ENCODE results near the gene THOC6. TPM values are rescaled to one million over a fixed set of nuclear protein-coding genes. Genes with fewer than 3 reads are reported as not detected.

THOC6 gene
- total and polyA plus RNA-seq, 9 of the 15 experiments (the other 6 are each of a cell fraction or from before 2014, with no cell fraction given): 2.5 to 65.4 (median 42.3) TPM

- no peak overlapping the region for H2AFZ ChIP-seq (ENCODE audit: low read depth, low read length)
- H3K79me2 ChIP-seq (ENCODE audit: control insufficient read depth, insufficient read depth, low read length): no peaks in the 10 kb centered on the region
- H3K9me3 ChIP-seq (replicated peaks; ENCODE audit: control insufficient read depth, insufficient read depth, low read depth, low read length): no peaks in the 10 kb centered on the region
- no peaks in the 10 kb centered on the region for H3K36me3 ChIP-seq (ENCODE audit: control insufficient read depth, insufficient read depth, low read length)
- no peaks in the 10 kb centered on the region for H3K27me3 ChIP-seq (ENCODE audit: control insufficient read depth in 2 of 2, insufficient read depth in 2 of 2, low read length in 2 of 2)
- in situ Hi-C loops (cut with MboI) (no loop called here), intact Hi-C loops (cut with micrococcal nuclease) (no loop called here)
- H3K4me2 ChIP-seq (ENCODE audit: insufficient read depth, low read length): no peak overlapping the region
- BruUV-seq (replicated peaks): no TSS peak
- ATAC-seq: no peak
- ChIA-PET CTCF (ENCODE audit: low intra/inter-chr PET ratio) (no interaction called here), POLR2A (interaction anchor here (0.6 to 0.9 kb wide), 2 partner anchors 10 to 18 kb away, joined by 3 read pairs; no protein-coding TSS in a partner anchor)
- peaks cover 29 to 82% of the 10 kb centered on the region in 2 experiments for H3K4me1 ChIP-seq (replicated peaks in 1 of 2; ENCODE audit: control insufficient read depth in 2 of 2, insufficient read depth in 2 of 2, low read length in 2 of 2)
- peak overlapping the region in 1 of 2 experiments; percentile 67; a peak in 1 of 4 replicates for H3K9ac ChIP-seq (ENCODE audit: insufficient read depth in 1 of 2, low read depth in 2 of 2, low read length in 2 of 2)
- 64% methylated on average over 21 of the region's 27 CpGs for WGBS (ENCODE audit: insufficient coverage, low coverage, missing lambda C conversion rate)
- H4K20me1 ChIP-seq (replicated peaks; ENCODE audit: control insufficient read depth, insufficient read depth, low read length): no peaks in the 10 kb centered on the region
- H3K9me1 ChIP-seq (ENCODE audit: control insufficient read depth, insufficient read depth, low read length): peaks cover 3% of the 10 kb centered on the region
- H3K27ac ChIP-seq (ENCODE audit: extremely low read depth, low read depth, low read length): no peak overlapping the region
- no peak overlapping the region for H3K4me3 ChIP-seq
- no peak for FAIRE-seq
- no peak for DNase-seq (ENCODE audit: extremely low read depth in 1 of 4, low spot score in 3 of 4)
- TF ChIP-seq RAD51 (IDR thresholded peaks at IDR 0.05; ENCODE audit: borderline replicate concordance, low read depth) (no peak), PHTF2 (CRISPR knock-in tag; IDR thresholded peaks at IDR 0.05) (no peak), ZNF184 (CRISPR knock-in tag; IDR thresholded peaks at IDR 0.05) (no peak), TFAP4 (CRISPR knock-in tag; IDR thresholded peaks at IDR 0.05; ENCODE audit: borderline replicate concordance) (no peak), TEAD4 (IDR thresholded peaks at IDR 0.05; ENCODE audit: low read length) (no peak), TEAD4 (CRISPR knock-in tag; IDR thresholded peaks at IDR 0.05; ENCODE audit: borderline replicate concordance) (no peak), ZNF695 (CRISPR knock-in tag; IDR thresholded peaks at IDR 0.05) (no peak), ZNF407 (IDR thresholded peaks at IDR 0.05; ENCODE audit: low read depth) (no peak)
- TF ChIP-seq, protein P1, sequence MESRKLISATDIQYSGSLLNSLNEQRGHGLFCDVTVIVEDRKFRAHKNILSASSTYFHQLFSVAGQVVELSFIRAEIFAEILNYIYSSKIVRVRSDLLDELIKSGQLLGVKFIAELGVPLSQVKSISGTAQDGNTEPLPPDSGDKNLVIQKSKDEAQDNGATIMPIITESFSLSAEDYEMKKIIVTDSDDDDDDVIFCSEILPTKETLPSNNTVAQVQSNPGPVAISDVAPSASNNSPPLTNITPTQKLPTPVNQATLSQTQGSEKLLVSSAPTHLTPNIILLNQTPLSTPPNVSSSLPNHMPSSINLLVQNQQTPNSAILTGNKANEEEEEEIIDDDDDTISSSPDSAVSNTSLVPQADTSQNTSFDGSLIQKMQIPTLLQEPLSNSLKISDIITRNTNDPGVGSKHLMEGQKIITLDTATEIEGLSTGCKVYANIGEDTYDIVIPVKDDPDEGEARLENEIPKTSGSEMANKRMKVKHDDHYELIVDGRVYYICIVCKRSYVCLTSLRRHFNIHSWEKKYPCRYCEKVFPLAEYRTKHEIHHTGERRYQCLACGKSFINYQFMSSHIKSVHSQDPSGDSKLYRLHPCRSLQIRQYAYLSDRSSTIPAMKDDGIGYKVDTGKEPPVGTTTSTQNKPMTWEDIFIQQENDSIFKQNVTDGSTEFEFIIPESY (CRISPR knock-in tag; IDR thresholded peaks at IDR 0.05): peak; percentile 63
- TF ChIP-seq, protein P2, sequence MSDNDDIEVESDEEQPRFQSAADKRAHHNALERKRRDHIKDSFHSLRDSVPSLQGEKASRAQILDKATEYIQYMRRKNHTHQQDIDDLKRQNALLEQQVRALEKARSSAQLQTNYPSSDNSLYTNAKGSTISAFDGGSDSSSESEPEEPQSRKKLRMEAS (CRISPR knock-in tag; IDR thresholded peaks at IDR 0.05): peak; percentile 64
These were observed 10.3 kb upstream of the THOC6 start for GRCh38 chr16:3013491-3013951.

Data from K562 (cell line).